Endothelial cell (in vitro differentiated cells): ENCODE results near the gene ADGRB2. TPM values are rescaled to one million over a fixed set of nuclear protein-coding genes. Genes with fewer than 3 reads are reported as not detected.

Source experiments
- DNase-seq: peaks from one replicate; pipeline ENCODE4 v3.0.0; 2021; ENCODE audit warnings: low spot score
- H3K27ac Mint-ChIP-seq: one replicate; pipeline ENCODE4 v1.8.0; 2021; ENCODE audit warnings: mixed read lengths, inconsistent platforms; ENCODE audit not compliant: unreplicated experiment
- H3K27me3 Mint-ChIP-seq: one replicate; pipeline ENCODE4 v1.8.0; 2021; ENCODE audit warnings: mild to moderate bottlenecking, moderate library complexity, mixed read lengths, inconsistent platforms; ENCODE audit not compliant: unreplicated experiment
- H3K36me3 Mint-ChIP-seq: one replicate; pipeline ENCODE4 v1.8.0; 2021; ENCODE audit warnings: mild to moderate bottlenecking, low read depth, mixed read lengths, inconsistent platforms; ENCODE audit not compliant: unreplicated experiment
- H3K4me1 Mint-ChIP-seq: one replicate; pipeline ENCODE4 v1.8.0; 2021; ENCODE audit warnings: mild to moderate bottlenecking, mixed read lengths, inconsistent platforms; ENCODE audit not compliant: unreplicated experiment
- H3K4me3 Mint-ChIP-seq: one replicate; pipeline ENCODE4 v1.8.0; 2021; ENCODE audit warnings: mild to moderate bottlenecking, mixed read lengths, inconsistent platforms; ENCODE audit not compliant: unreplicated experiment
- H3K9me3 Mint-ChIP-seq: one replicate; pipeline ENCODE4 v1.8.0; 2021; ENCODE audit warnings: mixed read lengths, inconsistent platforms; ENCODE audit not compliant: unreplicated experiment
- total RNA-seq: library from RNA; stranded (reverse); fragmentation: NEBNext Ultra II Directional; extraction: Animal tissue kit (Norgen Biotek cat#: 25700); gene quantifications from one replicate; pipeline ENCODE4 v1.2.1, GENCODE V29; 2021; ENCODE audit not compliant: unreplicated experiment
- TF ChIP-seq, protein P1 (sequence below): fragments of 200-600 bp; sonication (generic); IDR thresholded peaks from one replicate; pipeline ENCODE4 v1.5.0; 2021; ENCODE audit warnings: antibody characterized with exemption; ENCODE audit not compliant: unreplicated experiment

ADGRB2 gene
- total RNA-seq, 1 donor from 2014 or later, result 0.44 TPM

DNA sequence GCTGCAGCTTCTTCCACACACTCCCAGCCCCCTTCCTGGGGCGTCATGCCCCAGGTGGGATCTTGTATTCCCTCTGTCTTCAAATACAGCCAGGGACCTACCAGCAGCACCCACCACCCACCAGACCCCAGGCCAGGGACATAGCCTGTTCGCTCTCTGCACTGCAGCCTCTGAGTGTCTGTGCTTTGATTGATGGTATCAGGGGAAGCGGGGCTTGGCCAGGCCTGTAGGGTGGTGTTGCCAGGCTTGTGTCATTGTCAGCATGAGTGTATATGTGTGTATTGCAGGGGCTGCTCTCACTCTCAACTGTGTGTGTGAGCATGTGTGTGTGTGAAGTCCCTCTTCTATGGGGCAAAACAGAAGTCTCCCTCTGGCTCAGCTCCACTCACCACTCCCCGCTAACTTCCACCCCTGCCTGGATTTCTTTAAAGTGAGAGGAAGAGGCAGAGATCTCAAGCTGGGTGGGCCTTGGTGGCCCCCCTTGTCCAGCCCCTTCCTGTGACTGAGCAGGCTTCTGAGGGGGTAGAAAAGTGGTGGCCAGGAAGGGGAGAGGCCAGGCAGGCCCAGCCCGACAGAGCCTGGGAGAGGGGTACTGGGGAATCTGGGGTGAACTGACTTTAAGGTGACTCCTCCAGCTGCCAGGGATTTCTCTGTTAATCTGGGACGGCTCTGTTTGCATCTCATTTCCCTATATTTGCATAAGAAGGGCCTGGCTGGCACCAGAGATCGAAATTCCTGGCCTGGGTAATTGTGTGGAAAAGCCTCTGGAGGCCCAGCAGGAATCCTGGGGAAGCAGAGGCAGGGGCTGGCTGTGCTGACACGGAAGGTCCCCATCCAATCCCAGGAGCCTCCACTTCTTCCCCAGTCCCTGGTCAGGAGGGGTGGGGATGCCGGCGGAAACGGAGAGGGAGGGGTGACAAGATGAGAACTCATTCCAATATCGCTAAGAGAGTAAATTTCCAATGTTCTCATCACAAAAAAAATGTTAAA lies 18.6 kb upstream of the ADGRB2 start:
- H3K4me3 Mint-ChIP-seq, result no peak overlapping the region
- TF ChIP-seq, protein P1, sequence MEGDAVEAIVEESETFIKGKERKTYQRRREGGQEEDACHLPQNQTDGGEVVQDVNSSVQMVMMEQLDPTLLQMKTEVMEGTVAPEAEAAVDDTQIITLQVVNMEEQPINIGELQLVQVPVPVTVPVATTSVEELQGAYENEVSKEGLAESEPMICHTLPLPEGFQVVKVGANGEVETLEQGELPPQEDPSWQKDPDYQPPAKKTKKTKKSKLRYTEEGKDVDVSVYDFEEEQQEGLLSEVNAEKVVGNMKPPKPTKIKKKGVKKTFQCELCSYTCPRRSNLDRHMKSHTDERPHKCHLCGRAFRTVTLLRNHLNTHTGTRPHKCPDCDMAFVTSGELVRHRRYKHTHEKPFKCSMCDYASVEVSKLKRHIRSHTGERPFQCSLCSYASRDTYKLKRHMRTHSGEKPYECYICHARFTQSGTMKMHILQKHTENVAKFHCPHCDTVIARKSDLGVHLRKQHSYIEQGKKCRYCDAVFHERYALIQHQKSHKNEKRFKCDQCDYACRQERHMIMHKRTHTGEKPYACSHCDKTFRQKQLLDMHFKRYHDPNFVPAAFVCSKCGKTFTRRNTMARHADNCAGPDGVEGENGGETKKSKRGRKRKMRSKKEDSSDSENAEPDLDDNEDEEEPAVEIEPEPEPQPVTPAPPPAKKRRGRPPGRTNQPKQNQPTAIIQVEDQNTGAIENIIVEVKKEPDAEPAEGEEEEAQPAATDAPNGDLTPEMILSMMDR, result no peak
- H3K27me3 Mint-ChIP-seq, result peaks cover 11% of the 10 kb centered on the region

DNA sequence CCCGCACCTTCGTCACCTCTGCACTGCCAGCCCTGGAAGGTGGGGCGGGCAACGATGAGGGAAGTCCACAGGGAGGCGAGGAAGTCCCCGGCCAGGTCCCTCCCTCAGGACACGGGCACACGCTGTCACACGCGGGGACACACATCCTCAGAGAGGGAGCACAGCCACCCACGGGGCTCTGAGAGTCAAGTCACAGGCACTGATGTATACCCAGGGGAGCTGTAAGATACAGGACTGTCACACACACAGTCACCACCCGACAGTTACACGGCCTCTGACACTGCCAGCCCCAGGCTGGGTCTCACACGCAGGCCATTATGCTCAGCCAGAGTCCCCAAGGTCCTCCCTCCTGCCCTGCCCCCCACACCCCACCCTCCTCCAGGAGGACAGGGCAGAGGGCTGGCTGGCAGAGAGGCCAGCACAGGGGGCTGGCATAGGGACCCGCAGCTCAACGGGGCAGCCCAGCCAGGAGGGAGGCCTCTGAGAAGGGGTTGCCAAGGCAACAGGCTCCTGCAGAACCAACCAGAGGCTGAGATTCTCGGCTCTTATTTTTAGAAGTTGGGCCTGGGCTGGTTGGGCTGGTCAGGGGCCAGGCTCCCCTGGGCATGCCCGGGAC lies 17.7 kb upstream of the ADGRB2 start:
- H3K4me3 Mint-ChIP-seq, result no peak overlapping the region
- DNase-seq, result no peak
- H3K27ac Mint-ChIP-seq, result no peak overlapping the region
- no peaks in the 10 kb centered on the region for H3K9me3 Mint-ChIP-seq
- peaks cover 8% of the 10 kb centered on the region for H3K4me1 Mint-ChIP-seq
- TF ChIP-seq, protein P1, result no peak
- no peaks in the 10 kb centered on the region for H3K36me3 Mint-ChIP-seq
- peaks cover 15% of the 10 kb centered on the region for H3K27me3 Mint-ChIP-seq

More for the DNA sequence above, 18.6 kb upstream of the ADGRB2 start:
- DNase-seq, result no peak
- H3K4me1 Mint-ChIP-seq, result peaks cover 8% of the 10 kb centered on the region
- no peak overlapping the region for H3K27ac Mint-ChIP-seq
- H3K9me3 Mint-ChIP-seq, result no peaks in the 10 kb centered on the region
- H3K36me3 Mint-ChIP-seq, result no peaks in the 10 kb centered on the region

DNA sequence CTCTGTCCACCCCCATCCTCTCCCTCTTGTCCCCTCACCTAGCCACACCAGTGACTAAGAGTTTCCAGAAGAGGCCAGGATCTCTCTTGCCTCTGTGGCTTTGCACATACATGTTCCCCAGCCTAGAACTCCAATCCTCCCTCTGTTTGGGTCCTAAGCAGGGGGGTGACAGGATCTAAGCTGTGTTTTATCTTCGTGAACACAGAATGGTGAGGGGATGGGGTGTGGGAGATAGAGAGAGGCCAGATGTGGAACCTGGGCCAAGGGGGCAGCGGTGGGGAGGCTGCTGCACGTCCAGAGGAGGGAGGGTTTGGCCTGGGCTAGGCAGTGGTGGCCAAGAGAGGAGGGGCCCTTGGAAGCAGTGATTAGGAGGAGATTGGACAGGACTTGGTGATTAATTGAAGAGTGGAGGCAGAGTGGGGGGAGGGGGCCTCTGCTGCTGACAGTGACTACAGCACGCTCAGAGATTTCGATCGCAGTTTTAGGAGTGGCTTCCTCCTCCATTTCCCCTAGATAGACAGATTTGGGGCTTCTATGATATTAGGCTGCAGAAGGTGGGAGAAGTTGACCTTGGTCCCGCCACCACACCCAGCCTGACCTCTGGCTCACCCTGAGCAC lies 17.1 kb upstream of the ADGRB2 start:
- no peaks in the 10 kb centered on the region for H3K9me3 Mint-ChIP-seq
- H3K4me1 Mint-ChIP-seq, result peaks cover 8% of the 10 kb centered on the region
- TF ChIP-seq, protein P1, result no peak
- DNase-seq, result no peak
- H3K36me3 Mint-ChIP-seq, result no peaks in the 10 kb centered on the region
- H3K4me3 Mint-ChIP-seq, result no peak overlapping the region
- no peak overlapping the region for H3K27ac Mint-ChIP-seq
- peaks cover 18% of the 10 kb centered on the region for H3K27me3 Mint-ChIP-seq

DNA sequence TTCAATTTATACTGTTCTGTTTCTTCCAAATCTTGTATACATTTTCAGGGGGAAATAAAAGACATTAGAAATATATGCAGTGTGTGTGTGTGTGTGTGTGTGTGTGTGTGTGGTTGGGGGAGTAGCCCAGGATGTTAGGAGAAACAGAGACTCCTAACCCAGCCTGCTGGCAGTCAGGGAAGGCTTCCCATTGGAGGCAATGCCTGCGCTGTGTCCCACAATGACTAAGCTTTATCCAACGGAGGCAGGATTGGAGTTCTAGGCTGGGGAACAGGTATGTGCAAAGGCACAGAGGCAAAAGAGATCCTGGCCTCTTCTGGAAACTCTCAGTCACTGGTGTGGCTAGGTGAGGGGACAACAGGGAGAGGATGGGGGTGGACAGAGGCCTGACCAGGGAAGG lies 16.5 kb upstream of the ADGRB2 start:
- DNase-seq, result no peak
- TF ChIP-seq, protein P1, result no peak
- Mint-ChIP-seq H3K36me3 (no peaks in the 10 kb centered on the region), H3K9me3 (no peaks in the 10 kb centered on the region), H3K27ac (peak overlapping the region; percentile 2), H3K4me3 (no peak overlapping the region), H3K4me1 (peaks cover 8% of the 10 kb centered on the region), H3K27me3 (peaks cover 16% of the 10 kb centered on the region)
